HG03280 (cell line): Measurements from ENCODE around the gene FICD.

Source experiments
- ATAC-seq: cut with Tn5 transposase; IDR thresholded peaks from one replicate; pipeline ENCODE4 v1.9.1; 2021; ENCODE audit warnings: mild to moderate bottlenecking, moderate library complexity; ENCODE audit not compliant: unreplicated experiment

Gene FICD

DNA sequence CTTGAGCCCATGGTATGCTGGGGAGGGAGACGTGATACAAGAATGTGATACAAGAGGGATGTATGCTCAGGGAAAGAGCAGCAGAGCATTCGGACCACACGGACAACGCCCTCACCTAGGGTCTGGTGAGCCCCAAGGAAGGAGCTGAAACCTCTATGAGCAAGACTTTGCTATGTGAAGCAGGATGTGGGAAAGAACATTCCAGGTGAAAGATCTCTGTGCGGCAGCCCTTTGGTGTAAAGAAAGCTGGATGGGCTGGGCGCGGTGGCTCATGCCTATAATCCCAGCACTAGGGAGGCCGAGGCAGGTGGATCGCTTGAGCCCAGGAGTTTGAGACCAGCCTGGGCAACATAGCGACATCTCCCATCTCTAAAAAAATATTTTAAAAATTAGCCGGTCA, 16.9 kb upstream of the FICD start:
- ATAC-seq, result no peak

DNA sequence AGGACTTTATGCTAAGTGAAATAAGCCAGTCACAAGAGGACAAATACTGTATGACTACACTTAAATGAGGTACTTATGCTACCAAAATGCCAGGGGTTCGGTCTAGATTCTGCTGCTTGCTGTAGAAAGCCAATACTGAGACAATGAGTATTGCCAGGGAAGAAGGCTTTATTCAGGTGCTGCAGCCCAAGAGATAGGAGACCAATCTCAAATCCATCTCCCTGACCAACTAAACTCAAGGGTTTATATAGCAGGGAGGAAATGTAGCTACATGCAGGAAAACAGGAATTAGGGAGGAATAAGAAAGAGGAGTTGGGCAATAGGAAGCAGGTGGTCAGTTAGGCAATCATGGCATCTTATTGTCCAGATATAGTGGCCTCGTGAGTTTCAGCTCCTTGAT, 12.2 kb upstream of the FICD start:
- ATAC-seq, result no peak

DNA sequence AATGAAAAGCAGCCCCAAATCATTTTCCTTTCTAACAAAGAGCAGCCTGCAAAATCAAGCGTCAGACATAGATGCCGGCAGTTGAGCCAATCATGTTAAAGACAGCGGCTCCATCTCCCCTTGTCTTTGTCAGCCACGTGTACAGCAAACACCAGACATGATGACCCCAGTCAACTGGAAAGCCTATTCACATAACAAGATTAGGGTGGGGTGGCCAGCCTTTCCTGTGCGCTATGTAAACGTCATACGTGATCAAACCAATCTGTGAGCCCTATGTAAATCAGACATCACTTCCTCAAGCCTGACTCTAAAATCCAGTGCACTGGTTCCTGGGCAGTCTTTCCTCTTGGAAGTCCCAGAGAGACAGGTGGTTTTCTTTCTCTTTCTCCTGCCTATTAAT, 9.9 kb upstream of the FICD start:
- ATAC-seq, result no peak

DNA sequence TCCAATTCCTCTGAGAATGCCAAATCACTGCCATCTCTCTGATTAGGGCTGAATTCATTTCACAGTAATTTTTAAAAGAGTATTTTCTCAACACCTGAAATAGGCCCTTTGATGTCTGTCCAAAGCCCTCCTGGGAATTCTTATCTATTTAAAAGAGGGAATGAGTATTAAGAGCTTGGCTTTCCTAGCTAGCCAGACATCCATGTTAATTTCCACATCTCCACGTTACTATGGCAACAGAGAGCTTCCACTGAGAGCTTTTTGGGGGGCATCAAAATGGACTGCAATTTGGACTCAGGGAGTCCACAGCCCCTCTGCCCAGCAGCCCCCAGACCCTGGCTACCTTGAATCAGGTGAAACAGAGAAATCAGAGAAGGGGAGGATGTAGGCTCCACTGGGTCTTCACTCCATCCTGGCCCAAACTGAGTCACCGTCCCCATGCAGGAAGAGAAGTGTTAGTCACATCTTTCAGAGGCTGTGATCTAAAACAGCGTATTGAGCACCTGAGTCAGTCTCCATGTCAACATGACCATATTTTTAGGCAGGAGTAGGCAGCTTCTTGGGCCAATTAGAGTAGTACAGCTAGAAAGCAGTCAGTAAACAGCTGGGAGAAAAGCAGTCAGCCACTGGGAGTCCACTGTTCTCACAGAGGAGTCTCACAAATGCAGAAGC, 7.0 kb upstream of the FICD start:
- ATAC-seq, result no peak

DNA sequence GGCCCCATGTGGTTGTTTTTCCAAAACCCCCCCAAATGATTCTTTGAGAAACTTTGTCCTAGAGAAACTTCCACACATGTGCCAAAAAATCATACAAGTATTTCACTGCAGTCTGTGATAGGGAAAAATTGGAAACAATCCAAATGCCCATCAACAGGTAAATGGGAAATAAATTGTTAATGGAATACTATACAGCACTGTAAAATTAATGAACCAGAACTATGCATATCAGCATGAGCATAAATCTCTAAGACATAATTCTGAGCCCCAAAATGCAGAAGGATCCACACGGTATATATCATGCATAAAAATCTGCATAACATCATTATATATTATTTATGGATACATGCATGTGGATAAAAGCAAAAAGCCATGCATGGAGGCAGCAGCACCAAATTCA, 5.3 kb upstream of the FICD start:
- no peak for ATAC-seq

DNA sequence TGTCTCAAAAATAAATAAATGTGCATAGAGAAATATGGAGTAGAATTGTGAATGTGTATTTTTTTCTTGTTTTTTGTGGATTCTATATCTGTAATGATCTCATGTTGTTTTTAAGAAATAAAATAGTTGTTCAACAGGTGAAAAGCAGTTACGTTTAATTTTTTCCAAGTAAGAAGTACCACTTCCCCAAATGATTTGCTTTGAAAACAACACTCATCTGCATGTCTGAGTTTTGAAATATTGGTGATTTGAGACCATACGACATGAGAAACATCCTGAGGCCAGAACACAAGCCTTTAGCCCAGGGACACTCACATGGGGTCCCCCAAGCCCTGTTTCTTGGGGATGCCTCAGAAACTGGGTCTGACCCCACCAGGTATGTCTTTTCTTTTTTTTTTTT, 4.2 kb upstream of the FICD start:
- no peak for ATAC-seq

DNA sequence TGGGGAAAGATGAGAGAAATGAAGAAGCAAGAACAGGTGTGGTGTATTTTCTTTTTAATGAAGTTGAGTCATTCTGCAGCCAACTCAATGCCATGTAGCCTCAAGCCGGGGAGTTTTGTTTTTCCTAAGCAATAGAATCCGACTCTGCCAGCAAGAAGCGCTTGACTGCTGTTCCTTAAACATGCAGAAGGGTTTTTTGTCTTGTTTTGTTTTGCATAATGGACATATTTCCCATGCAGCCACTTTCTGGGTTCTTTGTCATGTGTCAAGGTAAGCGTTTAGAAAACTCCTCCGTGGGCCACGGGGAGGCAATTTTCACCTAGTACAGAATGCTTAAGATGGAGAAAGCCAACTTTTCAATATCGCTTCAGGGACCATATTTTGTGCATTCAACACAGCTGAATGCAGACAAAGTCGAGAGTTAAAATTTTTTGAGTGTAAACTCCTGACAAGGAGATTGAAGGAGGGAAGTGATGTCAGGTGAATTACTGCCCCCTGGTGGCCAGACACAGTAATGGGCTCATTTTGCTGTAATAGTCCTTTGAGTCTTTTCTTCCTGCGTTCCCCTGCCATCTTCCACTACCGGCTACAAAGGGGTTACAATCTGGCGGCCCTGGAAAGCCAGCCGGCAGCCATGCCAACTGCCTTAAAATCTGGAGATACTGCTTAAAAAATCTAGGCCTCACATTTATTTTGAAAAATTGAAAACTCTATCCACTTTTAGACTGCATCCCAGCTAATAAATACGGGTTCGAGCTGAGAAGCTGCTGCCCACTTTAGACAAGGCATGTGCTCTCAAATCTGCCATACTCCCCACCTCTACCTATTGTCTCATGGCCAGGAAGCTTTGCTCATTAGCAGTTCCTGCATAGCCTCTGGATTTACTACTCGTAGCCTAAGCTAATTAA, 3.2 kb upstream of the FICD start:
- ATAC-seq, result no peak

DNA sequence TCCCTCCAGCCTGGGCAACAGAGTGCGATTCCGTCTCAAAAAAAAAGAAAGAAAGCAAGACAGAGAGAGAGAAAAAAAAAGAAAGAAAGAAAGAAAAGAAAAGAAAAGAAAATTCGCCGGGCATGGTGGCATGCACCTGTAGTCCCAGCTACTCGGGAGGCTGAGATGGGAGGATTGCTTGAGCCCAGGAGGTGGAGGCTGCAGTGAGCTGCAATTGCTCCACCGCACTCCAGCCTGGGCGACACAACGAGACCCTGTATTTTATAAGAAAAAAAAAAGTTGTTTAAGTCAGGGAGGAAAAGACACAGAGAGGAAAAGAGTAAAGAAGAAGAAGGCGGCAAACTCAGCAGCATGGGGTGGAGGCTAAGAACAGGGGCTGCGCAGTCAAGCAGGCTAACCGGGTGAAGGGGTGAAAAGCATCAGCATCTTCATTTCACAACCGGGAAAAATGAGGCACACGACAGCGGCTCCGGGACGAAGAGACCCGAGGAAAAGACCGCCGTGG, 557 bp upstream of the FICD start:
- ATAC-seq, result no peak

DNA sequence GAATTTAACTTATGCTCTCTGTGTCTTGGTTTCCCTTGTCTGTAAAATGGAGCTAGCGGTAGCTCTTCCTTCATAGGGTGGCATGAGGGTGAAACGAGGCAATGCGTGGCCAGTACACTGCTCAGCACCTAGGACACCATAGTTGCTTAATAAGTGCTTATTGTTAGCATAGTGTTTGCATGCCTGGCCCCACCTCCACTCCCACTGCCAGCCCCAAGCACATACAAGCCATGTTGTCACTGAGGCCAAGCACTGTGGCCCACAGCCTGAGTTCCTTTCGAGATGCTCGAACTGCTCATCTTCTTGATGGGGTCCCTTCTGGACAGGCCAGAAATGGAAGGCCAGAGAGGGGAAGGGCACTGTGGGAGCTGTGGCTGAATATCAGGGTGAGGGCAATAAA, 839 bp downstream of the FICD start:
- no peak for ATAC-seq

DNA sequence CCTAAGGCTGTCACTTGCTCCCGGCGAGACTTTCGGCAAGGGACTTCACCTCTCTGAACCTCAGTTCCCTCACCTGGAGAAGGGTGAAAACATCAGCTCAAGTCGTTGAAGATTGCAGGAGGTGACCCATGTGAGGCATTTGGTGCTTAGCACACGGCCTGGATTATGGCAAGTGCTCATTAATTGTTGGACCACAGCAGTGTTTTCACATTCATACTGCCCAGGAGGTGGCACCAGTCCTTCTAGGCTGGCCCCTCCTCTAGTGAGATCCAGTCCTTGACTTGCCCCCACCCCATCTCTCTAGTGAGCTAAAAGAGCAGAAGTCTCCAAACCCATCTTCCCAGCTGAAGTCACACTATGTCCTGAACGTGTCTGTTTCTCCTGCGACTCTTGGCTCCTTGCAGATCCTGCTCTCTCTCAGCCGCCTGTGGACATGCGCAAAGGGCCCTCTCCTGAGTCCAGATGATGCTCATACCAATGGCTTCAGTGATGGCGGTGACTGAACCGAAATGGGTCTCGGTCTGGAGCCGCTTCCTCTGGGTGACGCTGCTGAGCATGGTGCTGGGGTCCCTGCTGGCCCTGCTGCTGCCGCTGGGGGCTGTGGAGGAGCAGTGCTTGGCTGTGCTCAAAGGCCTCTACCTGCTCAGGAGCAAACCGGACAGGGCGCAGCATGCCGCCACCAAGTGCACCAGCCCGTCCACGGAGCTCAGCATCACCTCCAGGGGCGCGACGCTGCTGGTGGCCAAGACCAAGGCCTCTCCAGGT, 1.6 kb downstream of the FICD start:
- no peak for ATAC-seq

DNA sequence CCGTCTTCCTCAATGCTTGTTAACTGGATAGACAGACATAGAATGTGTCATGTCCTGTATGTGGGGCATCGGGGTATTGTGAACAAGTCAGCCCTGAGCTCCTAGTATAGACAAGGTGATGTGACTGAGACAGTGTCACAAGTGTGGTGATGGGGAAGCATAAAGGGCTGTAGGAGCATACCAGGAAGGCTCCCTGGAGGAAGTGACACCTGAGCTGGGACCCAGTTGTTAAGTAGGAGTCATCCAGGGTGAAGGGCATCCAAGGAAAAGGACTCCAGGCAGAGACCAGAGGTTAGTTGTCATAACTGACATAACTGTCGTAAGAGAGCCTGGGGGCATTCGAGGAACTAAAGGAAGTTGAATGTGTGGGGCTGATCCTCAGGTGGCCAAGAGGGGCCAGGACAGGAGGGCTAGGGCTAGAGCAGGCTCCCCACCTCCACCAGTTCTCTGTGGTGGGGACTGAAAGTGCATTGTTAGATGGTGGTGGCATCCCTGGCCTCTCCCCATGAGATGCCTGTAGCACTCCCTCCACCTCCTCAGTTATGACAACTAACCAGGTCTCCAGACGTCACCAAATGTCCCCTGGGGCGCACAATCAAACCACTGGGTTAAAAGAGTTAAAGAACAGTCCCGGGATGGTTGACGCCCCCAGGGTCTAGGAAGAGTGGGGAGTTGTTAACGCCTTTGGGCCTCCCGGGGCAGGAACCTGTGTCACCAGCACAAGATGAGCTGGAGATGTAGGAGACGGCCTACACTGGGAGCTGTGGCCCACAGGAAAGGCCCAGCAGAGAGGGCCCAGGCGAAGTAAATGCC, 2.4 kb downstream of the FICD start:
- ATAC-seq, result no peak

DNA sequence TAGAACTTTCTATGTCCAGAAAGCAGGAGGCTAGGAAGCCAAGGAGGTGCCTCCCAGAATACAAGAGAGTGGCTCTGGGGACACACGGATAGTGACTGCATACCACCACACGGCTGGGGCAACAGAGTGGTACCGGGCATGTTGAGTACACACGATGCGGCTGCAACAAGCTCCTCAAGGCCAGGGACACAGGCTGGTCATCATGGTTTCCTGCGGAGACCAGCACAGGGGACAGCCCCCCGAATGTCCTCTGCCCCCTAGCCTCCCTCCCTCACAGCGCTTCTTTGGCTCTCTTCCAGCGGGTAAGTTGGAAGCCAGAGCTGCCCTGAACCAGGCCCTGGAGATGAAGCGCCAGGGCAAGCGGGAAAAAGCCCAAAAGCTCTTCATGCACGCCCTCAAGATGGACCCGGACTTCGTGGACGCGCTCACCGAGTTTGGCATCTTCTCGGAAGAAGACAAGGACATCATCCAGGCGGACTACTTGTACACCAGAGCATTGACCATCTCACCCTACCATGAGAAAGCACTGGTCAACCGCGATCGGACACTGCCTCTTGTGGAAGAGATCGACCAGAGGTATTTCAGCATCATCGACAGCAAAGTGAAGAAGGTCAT, 3.1 kb downstream of the FICD start:
- ATAC-seq, result no peak

DNA sequence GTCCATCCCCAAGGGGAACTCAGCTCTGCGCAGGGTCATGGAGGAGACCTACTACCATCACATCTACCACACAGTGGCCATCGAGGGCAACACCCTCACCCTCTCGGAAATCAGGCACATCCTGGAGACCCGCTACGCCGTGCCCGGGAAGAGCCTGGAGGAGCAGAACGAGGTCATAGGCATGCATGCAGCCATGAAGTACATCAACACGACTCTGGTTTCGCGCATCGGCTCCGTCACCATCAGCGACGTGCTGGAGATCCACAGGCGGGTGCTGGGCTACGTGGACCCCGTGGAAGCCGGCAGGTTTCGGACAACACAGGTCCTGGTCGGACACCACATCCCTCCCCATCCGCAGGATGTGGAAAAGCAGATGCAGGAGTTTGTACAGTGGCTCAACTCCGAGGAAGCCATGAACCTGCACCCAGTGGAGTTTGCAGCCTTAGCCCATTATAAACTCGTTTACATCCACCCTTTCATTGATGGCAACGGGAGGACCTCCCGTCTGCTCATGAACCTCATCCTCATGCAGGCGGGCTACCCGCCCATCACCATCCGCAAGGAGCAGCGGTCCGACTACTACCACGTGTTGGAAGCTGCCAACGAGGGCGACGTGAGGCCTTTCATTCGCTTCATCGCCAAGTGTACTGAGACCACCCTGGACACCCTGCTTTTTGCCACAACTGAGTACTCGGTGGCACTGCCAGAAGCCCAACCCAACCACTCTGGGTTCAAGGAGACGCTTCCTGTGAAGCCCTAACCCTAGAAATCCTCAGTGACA, 3.8 kb downstream of the FICD start:
- no peak for ATAC-seq

DNA sequence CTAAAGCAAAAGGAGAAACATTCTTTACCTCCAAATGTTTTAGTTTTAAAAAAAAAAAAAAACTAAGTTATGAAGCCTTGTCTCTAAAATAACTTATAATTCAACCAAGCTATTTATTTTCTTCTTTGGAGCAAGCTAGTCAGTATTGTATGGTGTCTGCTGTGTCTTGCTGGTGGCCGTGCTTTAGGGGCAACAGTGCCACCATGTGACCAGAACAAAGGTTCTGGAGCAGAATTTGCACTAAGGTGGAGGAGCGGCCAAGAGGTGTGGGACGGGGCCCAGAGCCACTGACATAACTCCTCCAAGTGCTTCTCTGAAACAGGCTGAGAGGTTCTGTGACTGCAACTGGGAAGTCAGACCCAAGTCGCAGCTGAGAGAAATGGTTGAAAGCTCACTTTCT, 4.5 kb downstream of the FICD start:
- ATAC-seq, result no peak

DNA sequence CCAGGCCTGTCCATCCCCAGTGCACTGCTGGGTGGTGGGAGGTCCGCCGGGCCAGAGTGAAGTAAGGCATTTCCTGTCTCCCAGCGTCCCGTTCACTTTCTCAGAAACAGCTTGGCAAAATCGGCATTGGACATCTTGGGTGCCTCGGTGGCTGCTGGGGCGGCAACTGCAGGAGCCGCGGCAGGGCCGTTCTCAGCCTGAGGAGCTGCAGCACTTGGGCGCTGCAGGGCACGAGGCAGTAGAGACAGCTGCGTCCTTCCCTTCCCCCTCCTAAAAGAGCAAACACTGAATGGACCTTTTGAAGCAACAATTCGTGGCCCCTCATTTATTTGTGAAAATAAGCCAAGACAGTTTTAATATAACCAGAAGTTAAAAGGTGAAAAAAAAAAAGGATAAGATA, 8.3 kb downstream of the FICD start:
- ATAC-seq, result no peak

DNA sequence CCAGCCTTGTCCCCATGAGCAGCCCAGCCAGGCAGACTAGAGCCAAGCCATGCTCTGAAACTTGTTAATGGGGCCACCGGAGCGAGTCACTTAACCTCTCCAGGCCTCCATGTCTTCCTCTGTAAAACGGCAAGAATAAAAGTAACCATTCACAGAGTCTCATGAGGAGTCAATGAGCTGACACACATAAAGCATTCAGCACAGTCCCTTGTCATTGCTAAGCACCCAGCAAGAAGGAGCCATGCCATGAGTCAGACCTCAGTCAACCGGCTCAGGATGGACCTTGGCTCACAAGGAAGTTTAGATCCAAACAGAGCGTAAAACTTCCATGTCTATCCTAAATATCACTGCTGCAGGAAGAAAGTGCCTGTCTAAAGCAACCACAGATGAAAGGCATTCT, 10.6 kb downstream of the FICD start:
- ATAC-seq, result no peak

DNA sequence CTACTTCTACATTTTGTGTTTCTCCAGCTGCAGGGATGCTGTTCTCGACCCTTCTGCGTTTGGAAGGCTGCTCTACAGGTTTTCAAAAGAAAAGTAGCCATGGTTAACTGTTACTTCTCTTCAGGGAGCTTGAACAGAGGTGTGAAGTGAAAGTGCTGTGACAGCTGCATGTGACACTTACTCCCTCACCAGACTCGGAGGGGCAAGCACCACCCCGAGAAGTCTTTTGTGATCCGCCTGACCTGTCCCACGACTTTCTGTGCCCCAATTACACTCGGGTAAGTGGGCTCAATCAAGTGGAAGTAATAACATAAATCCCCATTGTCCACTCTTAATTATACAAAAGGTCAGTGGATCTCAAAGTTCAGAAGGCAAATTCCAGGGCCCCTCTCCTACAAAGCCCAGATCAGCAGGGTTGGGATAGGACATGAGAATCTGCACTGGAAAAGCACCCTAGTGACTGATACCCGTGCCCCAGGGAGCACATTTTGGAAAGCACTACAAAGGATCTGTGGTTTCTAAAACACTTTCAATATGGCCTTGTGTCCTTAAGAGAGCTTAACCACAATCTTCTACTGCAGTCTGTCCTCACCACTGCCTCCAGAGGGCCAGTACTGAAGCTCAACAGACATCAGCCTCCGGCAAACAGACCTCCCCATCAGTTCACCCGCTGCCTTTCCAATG, 11.5 kb downstream of the FICD start:
- no peak for ATAC-seq

DNA sequence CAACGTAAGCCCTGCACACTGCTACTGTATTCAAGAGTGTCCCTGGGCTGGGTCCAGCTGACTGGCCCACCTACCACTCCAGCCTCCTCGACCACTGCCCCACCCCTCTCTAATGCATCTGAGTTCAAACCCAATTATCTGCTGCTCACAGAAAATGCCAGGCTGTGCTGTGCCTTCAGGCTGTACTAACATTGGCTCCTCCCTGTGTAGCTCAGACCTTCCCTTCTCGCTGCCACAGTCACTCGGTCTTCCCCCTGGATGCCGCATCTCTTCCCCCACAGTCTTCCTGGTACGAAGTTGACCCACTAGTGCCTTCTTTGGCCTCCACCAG, 12.1 kb downstream of the FICD start:
- ATAC-seq, result no peak

DNA sequence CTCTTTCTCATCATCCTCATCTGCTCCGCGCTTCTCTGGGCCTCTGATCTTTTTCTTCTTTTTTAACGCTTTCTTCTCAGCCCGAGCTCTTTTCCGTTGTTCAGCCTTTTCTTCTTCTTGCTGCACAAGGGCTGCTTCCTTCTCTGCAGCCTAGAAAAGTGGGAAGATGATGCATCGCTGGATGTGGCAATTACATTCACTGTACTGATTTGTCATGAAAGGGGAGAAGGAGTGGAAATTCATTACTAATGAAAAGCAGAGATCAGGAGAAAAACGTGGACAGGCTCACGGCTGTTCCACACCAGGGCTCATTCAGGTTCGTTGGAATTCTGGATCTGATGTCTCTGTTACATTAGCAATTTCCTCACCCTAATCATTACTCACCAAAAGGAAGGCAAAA, 15.1 kb downstream of the FICD start:
- no peak for ATAC-seq
